SW480 (cell line): ENCODE results near the gene MPHOSPH9.

Experiments
- DNase-seq: peaks from one replicate; pipeline ENCODE4 v3.0.0-alpha.2; 2016; ENCODE audit warnings: low spot score

MPHOSPH9 gene

DNA sequence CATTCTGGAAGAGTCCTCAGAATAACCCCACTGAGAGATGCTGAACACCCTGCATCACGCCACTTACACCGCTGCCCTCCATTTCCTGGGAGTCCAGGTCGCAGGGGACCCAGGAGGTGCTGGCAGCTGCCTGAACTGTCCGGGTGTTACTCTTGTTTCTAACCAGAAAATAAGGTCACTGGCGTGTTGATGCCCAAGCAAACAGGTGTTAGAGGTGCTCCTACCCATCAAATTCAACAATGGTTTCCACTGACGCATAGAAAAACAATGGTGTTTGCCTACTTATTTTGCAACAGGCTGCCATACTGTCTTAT lies 105.8 kb downstream of the MPHOSPH9 start:
- no peak for DNase-seq

DNA sequence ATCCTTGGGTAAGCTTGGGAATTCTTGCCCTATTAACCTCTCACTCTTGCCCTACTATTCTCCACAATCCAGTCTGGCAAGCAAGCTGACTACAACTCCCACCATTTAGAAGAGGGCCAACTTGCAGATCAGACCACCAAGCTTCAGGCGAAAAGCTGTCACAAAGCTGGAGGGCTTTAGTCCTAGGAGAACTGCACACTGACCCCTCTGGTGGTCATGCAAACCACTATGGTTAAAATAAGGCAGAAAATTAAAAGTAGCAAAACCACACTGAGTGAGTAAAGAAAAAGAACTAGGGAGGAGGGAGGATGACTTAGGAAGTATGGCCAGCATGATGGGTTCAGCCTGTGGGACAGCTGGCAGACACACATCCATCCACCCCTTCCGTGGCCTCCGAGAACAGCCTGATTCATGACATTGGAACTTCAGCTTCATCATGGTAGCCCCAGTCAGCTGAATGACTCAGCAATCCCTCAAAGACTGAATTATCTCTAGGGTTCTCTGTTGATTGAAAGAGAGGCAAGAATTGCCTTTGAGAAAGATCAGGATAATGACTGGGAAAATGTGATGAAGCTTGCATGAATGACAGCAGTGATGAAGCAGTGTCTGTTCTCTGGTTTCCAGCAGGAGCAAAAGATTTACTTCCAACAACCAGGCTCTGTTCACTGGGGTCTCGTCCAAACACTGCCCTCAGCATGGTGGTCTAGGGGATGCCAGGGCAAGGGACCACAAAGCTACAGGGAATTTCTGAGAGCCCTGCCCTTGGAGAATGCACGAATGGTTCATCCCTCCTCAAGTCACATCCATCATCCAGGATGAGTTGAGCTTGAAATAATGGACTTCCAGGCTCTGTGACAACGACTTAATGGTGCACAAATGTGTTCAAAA lies 106.4 kb downstream of the MPHOSPH9 start:
- DNase-seq: peak; percentile 90

DNA sequence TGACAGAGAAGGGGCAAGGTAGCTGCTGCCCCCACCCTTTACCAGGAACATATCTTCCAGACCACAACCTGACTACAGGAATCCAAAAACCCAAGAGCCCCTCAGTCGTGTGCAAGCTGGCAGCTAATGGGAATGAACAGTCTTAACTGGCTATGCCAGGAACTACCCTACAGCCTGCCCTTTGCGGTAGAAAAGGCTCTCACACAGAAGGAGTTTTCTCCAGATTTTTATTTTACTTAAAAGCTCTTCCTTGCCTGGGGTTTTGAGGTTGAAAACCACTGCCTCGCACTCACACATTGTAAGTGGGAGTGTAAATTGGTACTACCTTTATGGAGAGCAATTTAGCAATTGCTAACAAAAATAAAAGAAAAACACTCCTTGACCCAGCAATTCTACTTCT lies 110.3 kb downstream of the MPHOSPH9 start:
- DNase-seq: no peak

DNA sequence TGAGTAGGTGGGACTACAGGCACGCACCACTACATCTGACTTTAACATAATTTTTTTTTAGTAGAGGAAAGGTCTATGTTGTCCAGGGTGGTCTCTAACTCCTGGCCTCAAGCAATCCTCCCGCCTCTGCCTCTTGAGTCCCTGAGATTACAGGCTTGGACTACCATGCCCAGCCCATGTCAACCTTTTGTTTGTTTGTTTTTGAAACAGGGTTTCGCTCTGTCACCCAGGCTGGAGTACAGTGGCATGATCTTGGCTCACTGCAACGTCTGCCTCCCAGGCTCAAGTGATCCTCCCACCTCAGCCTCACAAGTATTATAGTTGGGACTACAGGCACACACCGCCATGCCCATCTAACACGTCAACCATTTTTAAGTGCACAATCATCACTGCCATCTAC lies 111.3 kb downstream of the MPHOSPH9 start:
- no peak for DNase-seq

DNA sequence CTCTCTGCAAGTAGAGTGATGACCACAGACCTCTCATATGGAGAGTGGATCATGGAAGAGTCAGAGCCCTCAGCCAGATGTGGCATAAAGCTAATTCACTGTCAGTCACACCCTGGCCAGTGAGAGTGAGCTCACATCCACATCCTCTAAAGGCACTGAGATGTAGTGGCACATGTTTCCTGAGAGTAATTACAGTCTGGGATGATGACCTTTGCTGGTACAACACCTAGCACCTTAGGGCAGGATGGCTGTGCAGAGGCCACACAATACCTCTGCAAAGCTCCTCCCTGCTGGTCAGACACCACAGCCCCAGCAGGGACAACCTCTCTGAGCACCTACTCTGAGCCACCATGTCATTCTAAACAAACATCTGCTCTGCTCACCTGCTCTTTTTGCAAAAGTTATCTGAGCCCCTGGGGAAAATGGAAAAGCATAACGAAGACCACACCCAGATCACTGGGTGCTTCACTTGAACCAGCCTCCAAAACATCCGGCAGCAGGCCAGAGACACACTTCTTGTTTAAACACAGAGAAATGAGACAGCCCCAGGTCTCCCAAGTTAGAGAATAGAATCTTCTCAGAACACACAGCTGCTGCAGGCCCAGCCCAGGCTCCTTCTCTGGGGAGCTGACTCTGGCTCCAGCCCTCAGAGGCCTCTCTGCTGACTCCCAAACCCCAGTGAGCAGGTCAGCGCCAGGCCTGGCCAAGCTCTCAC lies 112.3 kb downstream of the MPHOSPH9 start:
- no peak for DNase-seq

DNA sequence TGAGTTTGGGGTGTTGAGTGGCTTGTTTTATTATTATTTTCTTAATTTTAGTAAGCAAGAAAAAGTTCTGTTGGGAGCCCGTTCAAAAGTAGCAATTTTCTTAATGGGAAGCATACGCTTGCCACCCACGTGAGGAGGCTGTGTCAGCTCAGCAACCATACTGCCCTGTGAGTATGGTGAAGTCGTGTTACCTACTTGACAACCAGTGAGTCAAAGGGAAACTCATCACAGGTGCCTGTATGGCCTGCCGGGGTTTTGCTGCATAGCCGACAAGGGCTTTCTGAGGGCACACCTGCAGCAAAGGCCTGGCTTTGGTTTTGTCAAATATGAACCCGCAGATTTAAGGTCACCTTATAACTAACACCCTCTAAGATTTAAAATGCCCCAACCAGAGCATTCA lies 113.1 kb downstream of the MPHOSPH9 start:
- DNase-seq: no peak

DNA sequence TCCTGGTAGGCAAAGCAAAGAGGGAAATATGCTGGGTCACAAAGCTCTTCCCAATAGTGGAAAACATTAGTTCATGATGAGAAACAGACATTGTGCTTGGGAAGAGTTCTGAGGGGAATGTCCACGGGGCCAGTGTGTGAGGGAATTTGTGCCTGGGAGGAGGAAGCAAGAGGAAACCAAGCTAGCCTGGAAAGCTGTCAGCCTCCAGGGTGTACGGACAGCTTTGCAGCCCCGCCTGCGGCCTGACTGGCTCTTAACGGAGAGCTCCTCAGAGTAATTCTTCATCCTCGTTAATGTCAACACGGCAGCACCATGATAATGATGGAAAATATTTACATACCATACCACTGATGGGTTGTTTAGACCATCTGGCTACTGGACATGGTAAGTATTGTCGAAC lies 114.4 kb downstream of the MPHOSPH9 start:
- no peak for DNase-seq

DNA sequence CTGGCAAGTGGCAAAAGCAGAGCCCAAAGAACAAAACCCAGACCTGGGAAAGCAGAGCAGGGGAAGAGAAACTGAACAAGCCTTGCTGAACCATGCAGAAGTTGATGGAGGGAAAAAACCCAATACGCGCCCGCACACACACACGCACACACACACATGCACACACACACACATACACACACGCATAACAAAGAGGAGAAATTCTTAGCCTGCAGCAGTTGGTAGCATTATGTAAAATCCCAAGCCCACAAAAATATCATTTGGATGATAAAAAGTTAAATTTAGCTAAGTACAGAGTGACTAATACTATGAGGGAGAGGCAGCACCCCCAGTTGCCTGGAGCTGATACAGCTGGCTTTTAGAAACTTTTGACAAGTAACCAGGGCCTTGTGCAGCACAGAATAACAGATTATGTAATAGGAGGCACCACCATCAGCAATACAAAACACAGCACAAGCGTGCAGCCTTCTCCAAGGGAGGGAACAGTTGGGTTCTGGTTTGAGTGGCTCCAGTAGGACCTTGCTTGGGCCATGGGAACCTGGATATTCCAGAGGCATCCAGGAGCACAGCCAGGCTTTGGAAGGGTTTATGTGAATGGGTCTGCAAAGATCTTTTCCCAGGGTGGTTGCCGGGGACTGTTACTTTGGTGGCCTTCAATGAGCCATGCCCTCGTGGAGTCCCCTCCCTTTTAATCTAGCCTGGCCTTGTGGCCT lies 117.4 kb downstream of the MPHOSPH9 start:
- DNase-seq: no peak

DNA sequence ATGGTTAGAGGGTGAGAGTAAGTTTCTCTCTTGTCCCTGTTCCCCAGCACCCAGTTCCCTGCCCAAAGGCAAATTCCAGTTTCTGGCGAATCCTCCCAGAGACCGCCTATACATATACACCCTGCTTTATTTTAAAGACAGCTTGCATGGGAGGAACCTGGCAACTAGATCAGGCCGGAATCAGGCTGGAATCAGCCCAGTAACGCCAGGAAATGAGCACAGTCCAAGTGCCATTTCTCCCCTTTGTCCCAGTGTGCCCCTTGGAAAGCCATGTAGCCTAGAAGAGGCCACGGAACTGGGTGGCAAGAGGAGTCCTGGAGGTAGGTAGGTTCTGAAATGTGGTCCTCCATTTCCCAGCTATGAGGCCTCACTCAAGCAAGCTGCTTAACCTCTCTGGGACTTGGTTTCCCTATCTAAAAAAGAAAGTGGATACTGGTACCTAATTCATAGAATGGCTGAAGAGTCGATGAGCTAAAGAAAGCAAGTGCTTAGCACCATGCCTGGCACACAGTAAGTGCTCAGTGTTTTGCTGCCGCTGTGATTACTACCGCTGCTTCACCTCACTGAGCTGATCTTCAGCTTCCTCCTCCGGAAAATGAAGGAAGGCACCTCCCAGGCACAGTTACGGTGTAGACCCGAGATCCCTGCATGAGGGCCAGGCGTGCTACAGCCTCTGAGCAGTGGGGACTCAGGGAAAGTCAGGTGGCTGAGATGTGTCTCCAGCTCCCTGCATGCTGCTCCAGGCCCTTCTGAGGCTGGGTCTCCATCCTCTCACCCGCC lies 118.4 kb downstream of the MPHOSPH9 start:
- no peak for DNase-seq

DNA sequence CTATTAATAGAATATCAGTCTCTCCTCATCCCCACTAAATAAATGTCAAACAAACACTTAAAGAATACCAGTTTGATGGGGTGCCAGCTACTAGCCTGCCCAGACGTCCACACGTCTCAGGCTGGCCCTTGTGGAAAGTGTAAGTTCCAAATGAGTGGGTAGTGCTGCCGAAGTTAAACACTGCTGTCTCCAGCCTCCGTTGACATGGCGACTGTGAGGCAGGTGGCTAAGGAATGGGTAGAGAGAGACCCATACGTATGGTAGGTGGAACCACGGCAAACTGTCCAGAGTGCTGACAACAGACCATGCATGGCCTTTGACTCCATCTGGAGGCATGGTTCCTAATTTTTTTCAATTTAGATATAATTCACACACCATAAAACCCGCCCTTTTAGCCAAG lies 119.9 kb downstream of the MPHOSPH9 start:
- DNase-seq: no peak

DNA sequence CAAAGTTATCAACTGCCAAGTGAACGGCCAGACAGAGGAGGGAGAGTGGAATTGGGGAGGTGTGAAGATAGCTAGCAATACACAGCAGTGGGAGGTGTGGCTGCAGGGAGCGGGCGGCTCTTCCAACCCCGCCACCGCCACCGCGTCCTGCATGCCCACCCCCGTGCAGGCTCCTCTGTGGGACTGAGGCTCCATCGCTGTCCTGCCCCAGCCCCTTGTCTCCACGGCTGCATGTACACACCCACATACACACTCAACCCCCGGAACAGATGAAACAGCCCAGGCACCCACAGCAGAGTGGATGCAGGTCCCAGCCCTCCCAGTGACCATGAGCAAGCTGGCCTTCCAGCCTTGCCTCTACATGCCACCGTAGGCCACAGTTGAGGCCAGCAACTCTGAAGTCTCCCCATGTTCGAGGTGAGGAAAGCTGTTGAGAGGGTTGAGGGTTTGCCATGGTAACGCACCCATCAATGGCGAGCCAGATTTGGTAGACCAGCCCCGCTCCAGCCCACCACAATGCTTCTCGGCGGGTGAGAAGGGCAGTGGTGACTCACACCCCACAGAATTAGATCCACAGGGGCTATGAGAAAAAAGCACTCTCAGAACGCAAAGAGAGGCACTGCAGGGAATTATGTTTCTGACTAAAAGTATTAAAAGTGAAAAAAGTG lies 121.3 kb downstream of the MPHOSPH9 start:
- DNase-seq: no peak

DNA sequence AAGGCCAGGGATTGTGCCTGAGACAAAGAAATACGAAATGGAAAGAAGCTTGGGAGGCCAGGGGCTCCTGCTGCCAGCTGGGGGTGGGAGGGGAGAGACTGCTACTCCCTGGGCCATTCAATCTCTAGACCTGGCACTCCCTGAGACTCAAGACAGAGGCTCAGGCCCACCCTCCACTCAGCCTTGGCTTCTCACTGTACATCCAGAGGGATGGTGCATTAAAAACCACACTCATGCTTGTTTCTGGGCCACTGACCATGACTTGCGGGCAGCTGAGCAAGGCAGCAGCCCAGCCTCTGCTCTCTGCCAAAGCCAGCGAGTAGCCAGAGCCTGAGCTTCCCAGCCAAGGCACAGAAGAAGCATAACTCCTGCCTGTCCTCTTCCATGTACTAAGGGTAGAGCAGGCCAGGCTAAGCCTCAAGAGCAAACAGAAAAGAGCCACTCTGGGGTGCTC lies 123.6 kb downstream of the MPHOSPH9 start:
- DNase-seq: no peak

DNA sequence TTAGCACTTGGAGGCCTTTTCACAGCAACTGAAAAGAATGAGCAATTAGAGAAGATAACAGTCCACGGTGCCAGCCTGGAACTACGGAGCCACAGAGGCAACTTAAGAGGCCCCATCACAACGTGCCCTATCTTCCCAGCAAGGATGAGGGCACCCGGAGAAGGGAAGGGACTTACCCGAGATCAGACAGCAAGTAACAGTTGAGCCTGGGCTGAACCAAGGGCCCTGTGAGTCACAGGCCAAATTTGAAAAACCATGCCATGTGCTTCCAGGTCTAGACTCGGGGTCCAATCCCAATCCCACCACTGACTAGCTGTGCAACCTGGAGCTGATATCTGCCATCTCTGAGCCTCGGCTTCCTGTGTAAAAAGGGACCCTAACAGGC lies 124.3 kb downstream of the MPHOSPH9 start:
- DNase-seq: no peak

DNA sequence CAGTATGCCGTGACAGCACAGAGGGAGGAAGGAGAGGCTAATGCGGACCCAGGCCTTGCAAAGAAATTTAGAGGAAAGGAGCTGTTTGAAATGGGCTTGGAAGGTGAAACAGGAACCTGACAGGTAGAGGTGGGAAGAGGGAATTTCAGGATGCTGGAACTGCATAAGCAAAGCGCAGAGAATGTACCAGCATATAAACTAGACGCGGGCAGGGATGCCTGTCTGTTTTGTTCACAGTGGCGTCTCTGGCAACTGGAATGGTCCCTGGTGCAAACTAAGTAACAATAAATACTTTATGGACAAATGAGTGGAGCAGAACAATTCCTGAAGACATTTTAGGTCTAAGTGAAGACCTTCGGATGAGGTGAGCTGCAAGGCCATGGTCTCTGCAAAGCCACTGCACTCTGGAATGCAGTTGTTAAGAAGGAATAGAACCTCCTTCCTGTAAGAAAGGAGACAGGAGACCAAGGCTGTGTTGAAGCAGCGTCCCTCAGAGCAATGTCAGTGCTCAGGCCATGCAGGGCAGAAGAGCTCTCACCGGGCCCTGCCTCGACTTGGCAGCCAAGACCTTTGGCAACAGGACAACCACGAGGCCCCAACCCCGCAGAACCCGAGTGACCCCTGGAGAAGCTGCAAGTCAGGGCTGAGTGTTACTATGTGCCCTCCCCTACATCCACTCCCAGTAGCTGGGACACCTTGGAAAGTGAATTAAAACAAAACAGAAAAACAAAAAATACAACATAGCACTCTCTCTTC lies 124.8 kb downstream of the MPHOSPH9 start:
- no peak for DNase-seq

DNA sequence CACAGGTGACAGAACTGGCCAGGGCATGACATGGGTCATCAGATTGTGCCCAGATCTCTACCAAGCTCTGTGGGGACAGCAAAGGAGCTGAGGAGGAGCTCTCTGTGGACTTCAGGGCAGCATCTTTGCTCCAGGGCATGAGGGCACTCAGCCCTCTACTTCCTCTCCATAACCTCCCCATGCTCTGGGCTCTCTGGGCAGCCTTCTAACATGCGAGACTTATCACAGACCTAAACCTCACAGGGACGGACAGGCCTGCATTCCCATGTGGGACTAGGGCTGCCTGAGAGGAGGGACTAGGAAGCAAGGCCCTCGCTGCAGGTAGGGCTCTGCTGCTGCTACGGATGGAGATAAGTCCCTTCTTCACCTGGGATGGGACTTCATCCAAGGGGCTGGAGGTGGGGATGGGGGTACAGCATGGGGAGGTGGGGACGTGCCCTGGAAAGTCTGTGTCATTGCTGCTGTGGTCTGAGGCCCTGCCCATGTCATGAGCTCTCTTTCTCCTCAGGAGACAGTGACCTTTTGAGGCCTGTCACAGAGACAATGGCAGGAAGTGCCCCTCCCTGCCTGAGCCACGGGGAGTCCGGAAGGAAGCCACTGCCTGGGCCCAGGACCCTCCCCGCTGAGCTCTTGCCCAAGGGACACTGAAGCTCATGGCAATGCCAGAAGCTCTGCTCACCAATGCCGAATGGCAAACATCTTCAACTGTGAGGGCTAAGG lies 126.1 kb downstream of the MPHOSPH9 start:
- peak; percentile 66 for DNase-seq

DNA sequence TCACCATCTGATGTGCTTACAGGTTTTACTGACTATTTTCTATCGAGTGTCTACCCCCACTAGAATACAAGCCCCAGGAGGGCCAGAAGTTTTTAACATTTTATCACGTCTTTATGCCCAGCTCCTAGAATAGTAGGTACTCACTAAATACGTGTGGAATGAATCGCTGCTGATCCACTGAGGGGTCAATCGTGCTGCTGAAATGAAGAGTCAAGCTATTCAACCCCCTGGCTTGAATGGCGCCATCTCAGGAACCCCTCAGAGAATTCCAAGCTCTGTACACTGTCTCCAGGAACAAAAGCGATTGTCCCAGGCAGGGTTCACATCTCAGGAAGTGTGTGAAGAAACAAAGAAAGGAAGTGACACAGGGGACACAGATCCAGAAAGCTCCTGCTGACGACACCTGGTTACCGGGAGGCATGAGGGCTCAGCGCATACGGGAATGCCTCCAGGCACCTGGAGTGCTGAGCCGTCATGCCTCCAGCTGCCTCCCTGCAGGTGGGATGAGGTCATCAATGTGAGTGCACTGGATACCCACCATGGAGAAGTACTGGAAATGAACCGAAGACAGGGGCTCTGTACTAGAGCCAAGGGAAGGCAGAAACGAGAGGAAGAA lies 127.6 kb downstream of the MPHOSPH9 start:
- no peak for DNase-seq

DNA sequence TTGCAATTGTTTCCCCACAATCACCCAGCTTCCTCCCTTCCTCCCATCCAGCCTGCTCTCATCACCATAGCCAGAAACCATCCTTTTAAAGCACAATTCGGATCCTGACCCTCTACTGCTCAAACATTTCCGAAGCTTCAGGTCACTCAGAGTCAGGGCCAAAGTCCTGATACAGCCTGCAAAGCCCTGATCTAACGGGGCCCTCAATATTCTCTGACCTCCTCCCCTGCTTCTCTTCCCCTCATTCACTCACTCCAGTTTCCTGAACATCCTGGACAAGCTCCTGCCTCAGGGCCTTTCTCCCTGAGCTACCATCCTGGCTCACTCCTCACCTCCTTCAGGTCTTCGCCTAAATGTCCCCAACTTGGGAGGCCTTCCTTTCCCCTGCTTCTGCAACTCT lies 128.1 kb downstream of the MPHOSPH9 start:
- no peak for DNase-seq
